Peyer's patch (tissue), 4 donors: ENCODE results near the gene CRK.

Source experiments
- CTCF ChIP-seq, 6 experiments: fragments of 450-650 bp in 4 of 6; fragments of 200-600 bp in 2 of 6; sonication (generic) in 1 of 6; IDR thresholded peaks; one replicate each; pipeline ENCODE4 v1.5.1; 2017 to 2019; ENCODE audit warnings: antibody characterized with exemption in 6 of 6, mild to moderate bottlenecking in 3 of 6, moderate library complexity in 1 of 6
- POLR2A ChIP-seq, 2 donors: fragments of 450-650 bp; IDR thresholded peaks; one replicate each; pipeline ENCODE4 v1.5.1; 2017; ENCODE audit warnings: antibody characterized with exemption in 2 of 2, mild to moderate bottlenecking in 2 of 2, moderate library complexity in 2 of 2

GRCh38 chr17:1485423-1486376 lies 29.7 kb upstream of the CRK start:
- TF ChIP-seq POLR2A (IDR thresholded peaks at IDR 0.05) (peak in 1 of 2 donors; percentile 18), CTCF (IDR thresholded peaks at IDR 0.05) (no peak)
